IMR-90 (cell line): Measurements from ENCODE around the gene RELN. TPM values are rescaled to one million over a fixed set of nuclear protein-coding genes. Genes with fewer than 3 reads are reported as not detected.
"Not testable (repeated sequence)": the region's sequence is repeated elsewhere in the genome, so short reads cannot be mapped to it uniquely, and the experiment has no call there.

Source experiments
- ATAC-seq: fragments of 200-7000 bp; cut with Tn5 transposase; 2 replicates; pipeline ENCODE4 v1.9.1; 2020; ENCODE audit warnings: low read depth, mild to moderate bottlenecking, moderate library complexity
- BruUV-seq: library from RNA; stranded (reverse); fragments of 400-500 nt; replicated peaks from 2 replicates; lab custom pipeline; 2021; lab: Mats Ljungman, UMichigan
- CTCF ChIA-PET: fragments of 300-600 bp; formaldehyde crosslinking; extraction: SDS; loops from one replicate; lab custom pipeline; 2021; ENCODE audit warnings: antibody characterized with exemption; lab: Yijun Ruan, JAX
- POLR2A ChIA-PET: fragments of 300-600 bp; sonication (Branson Sonifier 250); formaldehyde crosslinking; loops from one replicate; lab custom pipeline; 2022; ENCODE audit warnings: antibody characterized with exemption; ENCODE audit not compliant: unreplicated experiment; lab: Charles Lee
- DNase-seq: peaks from one replicate; pipeline ENCODE4 v3.0.0; 2013
- H2AFZ ChIP-seq: replicated peaks from 2 replicates; pipeline ENCODE3; 2013; ENCODE audit warnings: low read length, mild to moderate bottlenecking; ENCODE audit not compliant: poor library complexity
- H2AK5ac ChIP-seq: 2 replicates; pipeline ENCODE4 v1.6.1; 2013; ENCODE audit warnings: low read depth, low read length, inconsistent platforms
- H2AK9ac ChIP-seq: replicated peaks from 2 replicates; pipeline ENCODE3; 2013; ENCODE audit warnings: mild to moderate bottlenecking, low read depth, low read length, moderate library complexity; ENCODE audit not compliant: poor library complexity
- H2BK120ac ChIP-seq: 2 replicates; pipeline ENCODE4 v1.6.1; 2013; ENCODE audit warnings: low read depth, low read length, inconsistent platforms
- H2BK15ac ChIP-seq: 3 replicates; pipeline ENCODE4 v1.6.1; 2013; ENCODE audit warnings: low read depth, low read length, inconsistent platforms
- H2BK20ac ChIP-seq: 2 replicates; pipeline ENCODE4 v1.6.1; 2013; ENCODE audit warnings: low read depth, mild to moderate bottlenecking, inconsistent platforms, low read length, moderate library complexity
- H2BK5ac ChIP-seq: 2 replicates; pipeline ENCODE4 v1.6.1; 2013; ENCODE audit warnings: mild to moderate bottlenecking, low read depth, low read length, inconsistent platforms; ENCODE audit not compliant: poor library complexity, severe bottlenecking
- H3K14ac ChIP-seq: replicated peaks from 2 replicates; pipeline ENCODE4 v1.6.1; 2013; ENCODE audit warnings: low read depth, low read length, inconsistent platforms
- H3K18ac ChIP-seq: 2 replicates; pipeline ENCODE4 v1.6.1; 2013; ENCODE audit warnings: low read depth, low read length, control low read depth
- H3K23ac ChIP-seq: 2 replicates; pipeline ENCODE4 v1.6.1; 2013; ENCODE audit warnings: low read depth, low read length, inconsistent platforms
- H3K27ac ChIP-seq: 2 replicates; pipeline ENCODE4 v1.5.1; 2013; ENCODE audit warnings: mild to moderate bottlenecking, control low read depth, low read length; ENCODE audit not compliant: insufficient read depth
- H3K27me3 ChIP-seq: 2 replicates; pipeline ENCODE4 v1.6.1; 2013; ENCODE audit warnings: low read length; ENCODE audit not compliant: control insufficient read depth, insufficient read depth
- H3K36me3 ChIP-seq: 2 replicates; pipeline ENCODE4 v1.6.1; 2013; ENCODE audit warnings: low read length, mixed read lengths; ENCODE audit not compliant: control insufficient read depth, insufficient read depth
- H3K4ac ChIP-seq: 2 replicates; pipeline ENCODE4 v1.6.1; 2013; ENCODE audit warnings: low read depth, low read length, inconsistent platforms
- H3K4me1 ChIP-seq: 2 replicates; pipeline ENCODE4 v1.6.1; 2013; ENCODE audit warnings: low read length, mixed read lengths; ENCODE audit not compliant: control insufficient read depth, insufficient read depth
- H3K4me2 ChIP-seq: 2 replicates; pipeline ENCODE4 v1.6.1; 2013; ENCODE audit warnings: low read depth, mild to moderate bottlenecking, control low read depth, low read length, moderate library complexity
- H3K4me3 ChIP-seq: 2 replicates; pipeline ENCODE4 v1.5.1; 2013; ENCODE audit warnings: low read depth, mild to moderate bottlenecking, control low read depth, low read length, moderate library complexity; ENCODE audit not compliant: insufficient read depth
- H3K56ac ChIP-seq: 2 replicates; pipeline ENCODE4 v1.6.1; 2013; ENCODE audit warnings: low read length, inconsistent platforms; ENCODE audit not compliant: insufficient read depth; ENCODE audit errors: extremely low read depth
- H3K79me1 ChIP-seq, 2 experiments: 2 replicates each; pipeline ENCODE4 v1.6.1; 2013; ENCODE audit warnings: low read length in 2 of 2, inconsistent platforms in 1 of 2, low read depth in 1 of 2
- H3K9ac ChIP-seq: 2 replicates; pipeline ENCODE4 v1.6.1; 2013; ENCODE audit warnings: low read depth, low read length, control low read depth
- H3K9me1 ChIP-seq: 2 replicates; pipeline ENCODE4 v1.6.1; 2013; ENCODE audit warnings: low read length, inconsistent platforms; ENCODE audit not compliant: insufficient read depth
- H3K9me3 ChIP-seq: 2 replicates; pipeline ENCODE4 v1.6.1; 2013; ENCODE audit warnings: low read length; ENCODE audit not compliant: control insufficient read depth, insufficient read depth
- H4K20me1 ChIP-seq: 2 replicates; pipeline ENCODE4 v1.6.1; 2013; ENCODE audit warnings: low read length, inconsistent platforms; ENCODE audit not compliant: insufficient read depth
- H4K5ac ChIP-seq: 2 replicates; pipeline ENCODE4 v1.6.1; 2013; ENCODE audit warnings: mild to moderate bottlenecking, low read depth, low read length, control low read depth
- H4K8ac ChIP-seq, 2 experiments: 2 replicates each; pipeline ENCODE4 v1.6.1; 2013; ENCODE audit warnings: low read depth in 2 of 2, low read length in 2 of 2, control low read depth in 1 of 2, inconsistent platforms in 1 of 2
- H4K91ac ChIP-seq: 2 replicates; pipeline ENCODE4 v1.6.1; 2013; ENCODE audit warnings: low read depth, low read length, inconsistent platforms; ENCODE audit not compliant: insufficient read depth
- MAFK ChIP-seq: IDR thresholded peaks from 2 replicates; pipeline ENCODE4 v1.6.1; 2012; ENCODE audit warnings: low read depth, low read length, improper control_type of control experiment
- NFE2L2 ChIP-seq: fragments of 150-350 bp; IDR thresholded peaks from 2 replicates; pipeline ENCODE4 v1.6.1; 2016; ENCODE audit warnings: low read depth, mild to moderate bottlenecking, low read length
- POLR2A ChIP-seq: IDR thresholded peaks from 2 replicates; pipeline ENCODE4 v1.6.1; 2012; ENCODE audit warnings: mild to moderate bottlenecking, low read depth, low read length
- SMC3 ChIP-seq: fragments of 150-350 bp; IDR thresholded peaks from 2 replicates; pipeline ENCODE4 v1.6.1; 2016; ENCODE audit warnings: low read depth, mild to moderate bottlenecking, antibody characterized with exemption, low read length, moderate library complexity
- WGBS, 2 experiments: methylation state at CpG; one replicate each; pipeline versions ENCODE4 v1.1.5 to v1.1.7; 2013; ENCODE audit warnings: missing lambda C conversion rate in 2 of 2; ENCODE audit not compliant: insufficient read length in 1 of 2; ENCODE audit errors: extremely low coverage in 2 of 2; 5-methylcytosine and 5-hydroxymethylcytosine counted together
- dilution Hi-C: fragments of 300-500 bp; cut with HindIII; formaldehyde crosslinking; loops from one replicate; pipeline ENCODE4 v1.14.3; 2018; ENCODE audit warnings: low sequenced_read_pairs; ENCODE audit not compliant: unreplicated experiment
- in situ Hi-C: fragments of 300-500 bp; cut with MboI; formaldehyde crosslinking; loops from 3 replicates; pipeline ENCODE4 v1.14.3; 2019; ENCODE audit warnings: low sequenced_read_pairs, inconsistent platforms, mixed read lengths
- intact Hi-C: fragments of 100-400 bp; cut with micrococcal nuclease; formaldehyde crosslinking; loops from 2 replicates; pipeline ENCODE4 v1.10.0; 2022
- polyA plus RNA-seq, 3 experiments: library from polyadenylated mRNA; depleted of rRNA; stranded (reverse); fragments of >200 nt; gene quantifications; 2 replicates each; pipeline ENCODE4 v1.2.3, GENCODE V29; 2012; ENCODE audit warnings: low replicate concordance in 1 of 3
- total RNA-seq: library from RNA; depleted of rRNA; stranded (reverse); fragments of >200 nt; gene quantifications from 2 replicates; pipeline ENCODE4 v1.2.3, GENCODE V29; 2012
- TF ChIP-seq, protein P1 (sequence below): conservative IDR thresholded peaks from 2 replicates; pipeline ENCODE4 v1.5.1; 2012; ENCODE audit warnings: mild to moderate bottlenecking, low read depth, low read length, improper control_type of control experiment

The RELN gene
- total and polyA plus RNA-seq, 2 of the 4 experiments (the other 2 are of a cell fraction), result 14.7 to 23.7 TPM

DNA sequence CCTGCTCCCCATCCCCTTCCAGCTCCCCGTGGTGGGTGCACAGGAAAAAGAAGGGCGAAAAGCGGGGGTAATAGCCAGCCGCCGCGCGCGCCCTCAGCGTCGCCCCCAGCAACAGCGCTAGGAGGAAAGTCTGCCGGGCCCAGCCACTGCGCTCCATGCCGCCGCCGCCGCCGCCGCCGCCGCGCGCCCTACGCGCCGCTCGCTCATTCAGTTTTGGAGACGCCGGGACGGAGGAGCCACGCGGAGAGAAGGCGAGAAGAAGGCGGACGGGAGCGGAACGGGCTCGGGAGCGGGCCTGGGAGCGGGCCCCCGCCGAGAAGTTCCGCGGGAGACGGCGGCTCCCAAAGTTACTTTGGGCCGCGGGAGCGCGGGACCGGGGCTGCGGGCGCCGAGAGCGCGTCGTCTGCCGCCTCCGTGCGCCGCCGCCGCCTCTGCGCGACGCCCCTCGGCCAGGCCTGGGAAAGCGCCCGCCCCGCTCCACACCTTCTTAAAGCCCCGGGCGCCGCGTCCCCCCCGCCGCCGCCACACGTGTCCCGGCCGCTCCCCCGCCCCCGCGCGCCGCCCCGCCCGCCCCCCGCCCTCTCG lies at the start of gene RELN (continued):
- TF ChIP-seq, protein P1, sequence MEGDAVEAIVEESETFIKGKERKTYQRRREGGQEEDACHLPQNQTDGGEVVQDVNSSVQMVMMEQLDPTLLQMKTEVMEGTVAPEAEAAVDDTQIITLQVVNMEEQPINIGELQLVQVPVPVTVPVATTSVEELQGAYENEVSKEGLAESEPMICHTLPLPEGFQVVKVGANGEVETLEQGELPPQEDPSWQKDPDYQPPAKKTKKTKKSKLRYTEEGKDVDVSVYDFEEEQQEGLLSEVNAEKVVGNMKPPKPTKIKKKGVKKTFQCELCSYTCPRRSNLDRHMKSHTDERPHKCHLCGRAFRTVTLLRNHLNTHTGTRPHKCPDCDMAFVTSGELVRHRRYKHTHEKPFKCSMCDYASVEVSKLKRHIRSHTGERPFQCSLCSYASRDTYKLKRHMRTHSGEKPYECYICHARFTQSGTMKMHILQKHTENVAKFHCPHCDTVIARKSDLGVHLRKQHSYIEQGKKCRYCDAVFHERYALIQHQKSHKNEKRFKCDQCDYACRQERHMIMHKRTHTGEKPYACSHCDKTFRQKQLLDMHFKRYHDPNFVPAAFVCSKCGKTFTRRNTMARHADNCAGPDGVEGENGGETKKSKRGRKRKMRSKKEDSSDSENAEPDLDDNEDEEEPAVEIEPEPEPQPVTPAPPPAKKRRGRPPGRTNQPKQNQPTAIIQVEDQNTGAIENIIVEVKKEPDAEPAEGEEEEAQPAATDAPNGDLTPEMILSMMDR, result no peak
- TF ChIP-seq POLR2A (no peak), SMC3 (no peak)

DNA sequence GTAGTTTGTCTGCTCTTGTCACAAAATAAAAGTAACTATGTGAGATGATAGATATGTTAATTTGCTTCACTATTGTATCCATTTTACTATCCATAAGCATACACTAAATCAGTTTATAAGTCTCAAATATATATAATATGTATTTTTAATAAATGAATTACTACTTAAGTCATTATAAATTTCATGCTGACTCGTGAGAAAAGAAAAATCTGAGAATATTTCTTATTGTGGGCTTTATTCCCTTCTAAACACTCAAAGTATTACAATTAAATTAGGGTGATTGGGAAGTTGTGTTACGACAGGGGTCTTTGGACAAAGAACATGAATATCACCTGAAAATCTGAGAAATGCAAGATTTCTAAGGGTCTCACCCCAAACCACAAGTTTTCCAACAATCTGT lies 48.7 kb upstream of the RELN start:
- no peak overlapping the region for H2AK9ac ChIP-seq
- H3K79me1 ChIP-seq, result no peaks in the 10 kb centered on the region
- no peak overlapping the region for H2BK15ac ChIP-seq
- BruUV-seq, result no TSS peak
- H3K4ac ChIP-seq, result no peak overlapping the region
- dilution Hi-C loops, result no loop called here
- no peak overlapping the region for H3K18ac ChIP-seq
- H3K14ac ChIP-seq, result no peak overlapping the region
- H2AFZ ChIP-seq, result no peak overlapping the region
- H4K8ac ChIP-seq, result no peak overlapping the region
- no peak overlapping the region for H2BK120ac ChIP-seq
- H3K36me3 ChIP-seq, result no peaks in the 10 kb centered on the region
- no peak for ATAC-seq
- H2BK5ac ChIP-seq, result no peak overlapping the region
- no peak overlapping the region for H2AK5ac ChIP-seq
- no peak overlapping the region for H3K4me3 ChIP-seq
- no peak overlapping the region for H3K23ac ChIP-seq
- no peaks in the 10 kb centered on the region for H3K4me1 ChIP-seq
- H3K9ac ChIP-seq, result no peak overlapping the region
- H3K27ac ChIP-seq, result no peak overlapping the region
- H3K9me3 ChIP-seq, result 0 out of 2 replicates have a peak, but pooled peaks cover 2% of the 10 kb centered on the region
- in situ Hi-C loops, result no loop called here
- no peak overlapping the region for H2BK20ac ChIP-seq
- no peaks in the 10 kb centered on the region for H3K27me3 ChIP-seq
- intact Hi-C loops, result no loop called here
- DNase-seq, result no peak
- H4K5ac ChIP-seq, result no peak overlapping the region
- ChIA-PET CTCF (no interaction called here), POLR2A (no interaction called here)
- 0 out of 2 replicates have a peak, but pooled peaks have one; percentile 3 for TF ChIP-seq MAFK
- TF ChIP-seq NFE2L2, result no peak
- H3K4me2 ChIP-seq, result no peak overlapping the region
- H4K91ac ChIP-seq, result no peak overlapping the region
- no CpG with 5 or more reads among the region's 2 CpGs for WGBS, 2 experiments
- no peaks in the 10 kb centered on the region for H3K9me1 ChIP-seq
- H4K20me1 ChIP-seq, result no peaks in the 10 kb centered on the region
- H3K56ac ChIP-seq, result no peak overlapping the region

DNA sequence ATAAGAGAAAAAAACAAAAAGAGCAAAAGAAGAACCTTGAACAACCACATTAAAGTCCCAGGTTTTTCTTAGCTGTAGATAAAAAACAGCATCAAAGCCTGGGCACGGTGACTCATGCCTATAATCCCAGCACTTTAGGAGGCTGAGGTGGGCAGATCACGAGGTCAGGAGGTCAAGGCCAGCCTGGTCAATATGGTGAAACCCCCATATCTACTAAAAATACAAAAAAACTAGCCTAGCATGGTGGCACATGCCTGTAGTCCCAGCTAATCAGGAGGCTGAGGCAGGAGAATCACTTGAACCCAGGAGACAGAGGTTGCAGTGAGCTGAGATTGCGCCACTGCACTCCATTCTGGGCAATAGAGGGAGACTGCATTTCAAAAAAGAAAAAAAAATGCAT lies 47.4 kb upstream of the RELN start:
- H3K27ac ChIP-seq, H3K14ac ChIP-seq, H4K91ac ChIP-seq, H2AK5ac ChIP-seq, H3K27me3 ChIP-seq, H4K5ac ChIP-seq, BruUV-seq, H3K79me1 ChIP-seq, H4K20me1 ChIP-seq, H2AK9ac ChIP-seq, H4K8ac ChIP-seq, H2BK20ac ChIP-seq, H2BK120ac ChIP-seq, DNase-seq, ATAC-seq, H3K9ac ChIP-seq, in situ Hi-C loops, H3K9me3 ChIP-seq, H2BK15ac ChIP-seq, H2BK5ac ChIP-seq, H3K4me2 ChIP-seq, H3K4me3 ChIP-seq, dilution Hi-C loops, intact Hi-C loops, H3K9me1 ChIP-seq, H3K36me3 ChIP-seq, H2AFZ ChIP-seq, H3K23ac ChIP-seq, H3K18ac ChIP-seq, H3K56ac ChIP-seq, H3K4me1 ChIP-seq, H3K4ac ChIP-seq: not testable (repeated sequence)
- ChIA-PET POLR2A (interaction anchor here (0.6 kb wide), 1 partner anchor 12 kb away, joined by 3 read pairs; no protein-coding TSS in a partner anchor), CTCF (interaction anchor here (0.6 kb wide), 3 partner anchors 13 to 818 kb away, joined by 3 to 7 read pairs (median 3); no protein-coding TSS in a partner anchor)
- no CpG with 5 or more reads among the region's 3 CpGs for WGBS, 2 experiments
